Testis (tissue), 2 donors: Measurements from ENCODE around the gene IL7R.

ENCODE experiments used
- CTCF ChIP-seq, 3 experiments: fragments of 450-650 bp in 2 of 3; fragments of 200-600 bp in 1 of 3; sonication (generic) in 1 of 3; IDR thresholded peaks; one replicate each; pipeline ENCODE4 v1.5.1; 2016 to 2019; ENCODE audit warnings: antibody characterized with exemption in 3 of 3, mild to moderate bottlenecking in 2 of 3, moderate library complexity in 1 of 3
- POLR2A ChIP-seq: fragments of 450-650 bp; IDR thresholded peaks from one replicate; pipeline ENCODE4 v1.6.1; 2017; ENCODE audit warnings: antibody characterized with exemption, mild to moderate bottlenecking, moderate library complexity

- peak; percentile 21 to 69 (median 65) for TF ChIP-seq CTCF (IDR thresholded peaks at IDR 0.05)
- TF ChIP-seq POLR2A: no peak
Observed at GRCh38 chr5:35924950-35925722, 68.4 kb downstream of the IL7R start.
